RWPE2 (cell line): ENCODE measurements around the gene CCNDBP1.

Source experiments
- ATAC-seq: fragments of 200-7000 bp; cut with Tn5 transposase; 3 replicates; pipeline ENCODE4 v1.9.1; 2021; ENCODE audit warnings: low read depth
- DNase-seq: peaks from one replicate; pipeline ENCODE4 v3.0.0-alpha.2; 2020; ENCODE audit warnings: low spot score
- H3K27ac ChIP-seq: fragments of 450-650 bp; 2 replicates; pipeline ENCODE4 v1.5.1; 2017; ENCODE audit warnings: mild to moderate bottlenecking; ENCODE audit not compliant: poor library complexity, severe bottlenecking
- H3K27me3 ChIP-seq: fragments of 250-450 bp; sonication (Bioruptor Pico); 2 replicates; pipeline ENCODE4 v1.5.1; 2021; ENCODE audit warnings: mild to moderate bottlenecking, moderate library complexity; ENCODE audit not compliant: insufficient read depth, poor library complexity, severe bottlenecking
- H3K36me3 ChIP-seq: fragments of 250-450 bp; sonication (Bioruptor Pico); 2 replicates; pipeline ENCODE4 v1.5.1; 2020; ENCODE audit warnings: low read depth, mild to moderate bottlenecking, moderate library complexity
- H3K4me1 ChIP-seq: fragments of 250-450 bp; sonication (Bioruptor Pico); 2 replicates; pipeline ENCODE4 v1.5.1; 2021; ENCODE audit warnings: mild to moderate bottlenecking, moderate library complexity; ENCODE audit not compliant: insufficient read depth, poor library complexity, severe bottlenecking
- H3K4me3 ChIP-seq: fragments of 250-450 bp; sonication (Bioruptor Pico); 2 replicates; pipeline ENCODE4 v1.5.1; 2021; ENCODE audit warnings: mild to moderate bottlenecking, moderate library complexity; ENCODE audit not compliant: severe bottlenecking
- H3K9me3 ChIP-seq: fragments of 250-450 bp; sonication (Bioruptor Pico); 2 replicates; pipeline ENCODE4 v1.5.1; 2021; ENCODE audit warnings: mild to moderate bottlenecking, moderate library complexity; ENCODE audit not compliant: severe bottlenecking
- TF ChIP-seq, protein P1 (sequence below): fragments of 450-650 bp; IDR thresholded peaks from one replicate; pipeline ENCODE4 v1.5.1; 2017; ENCODE audit warnings: mild to moderate bottlenecking, moderate library complexity; ENCODE audit not compliant: poor library complexity, severe bottlenecking

Gene CCNDBP1

DNA sequence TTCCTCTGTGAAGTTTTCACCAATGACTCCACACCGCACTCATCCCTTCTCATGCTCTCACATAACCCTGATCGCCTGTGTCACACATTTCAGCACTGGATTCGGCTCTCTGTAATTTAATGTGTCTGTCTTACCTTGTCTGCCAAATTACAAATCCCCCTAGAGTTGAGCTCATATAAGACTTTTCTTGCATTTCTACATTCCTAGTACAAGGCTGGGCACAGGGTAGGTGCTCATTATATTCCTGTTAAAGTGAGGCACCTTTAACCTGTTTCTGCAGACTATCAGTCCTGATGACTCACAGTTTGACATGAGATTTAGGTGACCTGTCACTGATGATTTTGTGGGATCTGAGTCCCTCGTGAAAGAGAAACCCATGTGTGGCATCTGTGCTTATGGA lies 58.9 kb downstream of the CCNDBP1 start:
- ATAC-seq (no peak), DNase-seq (no peak)
- H3K36me3 ChIP-seq: no peaks in the 10 kb centered on the region
- no peaks in the 10 kb centered on the region for H3K9me3 ChIP-seq
- no peak overlapping the region for H3K27ac ChIP-seq
- H3K27me3 ChIP-seq: no peaks in the 10 kb centered on the region
- TF ChIP-seq, protein P1, sequence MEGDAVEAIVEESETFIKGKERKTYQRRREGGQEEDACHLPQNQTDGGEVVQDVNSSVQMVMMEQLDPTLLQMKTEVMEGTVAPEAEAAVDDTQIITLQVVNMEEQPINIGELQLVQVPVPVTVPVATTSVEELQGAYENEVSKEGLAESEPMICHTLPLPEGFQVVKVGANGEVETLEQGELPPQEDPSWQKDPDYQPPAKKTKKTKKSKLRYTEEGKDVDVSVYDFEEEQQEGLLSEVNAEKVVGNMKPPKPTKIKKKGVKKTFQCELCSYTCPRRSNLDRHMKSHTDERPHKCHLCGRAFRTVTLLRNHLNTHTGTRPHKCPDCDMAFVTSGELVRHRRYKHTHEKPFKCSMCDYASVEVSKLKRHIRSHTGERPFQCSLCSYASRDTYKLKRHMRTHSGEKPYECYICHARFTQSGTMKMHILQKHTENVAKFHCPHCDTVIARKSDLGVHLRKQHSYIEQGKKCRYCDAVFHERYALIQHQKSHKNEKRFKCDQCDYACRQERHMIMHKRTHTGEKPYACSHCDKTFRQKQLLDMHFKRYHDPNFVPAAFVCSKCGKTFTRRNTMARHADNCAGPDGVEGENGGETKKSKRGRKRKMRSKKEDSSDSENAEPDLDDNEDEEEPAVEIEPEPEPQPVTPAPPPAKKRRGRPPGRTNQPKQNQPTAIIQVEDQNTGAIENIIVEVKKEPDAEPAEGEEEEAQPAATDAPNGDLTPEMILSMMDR: no peak
- H3K4me3 ChIP-seq: no peak overlapping the region
- H3K4me1 ChIP-seq: no peaks in the 10 kb centered on the region

DNA sequence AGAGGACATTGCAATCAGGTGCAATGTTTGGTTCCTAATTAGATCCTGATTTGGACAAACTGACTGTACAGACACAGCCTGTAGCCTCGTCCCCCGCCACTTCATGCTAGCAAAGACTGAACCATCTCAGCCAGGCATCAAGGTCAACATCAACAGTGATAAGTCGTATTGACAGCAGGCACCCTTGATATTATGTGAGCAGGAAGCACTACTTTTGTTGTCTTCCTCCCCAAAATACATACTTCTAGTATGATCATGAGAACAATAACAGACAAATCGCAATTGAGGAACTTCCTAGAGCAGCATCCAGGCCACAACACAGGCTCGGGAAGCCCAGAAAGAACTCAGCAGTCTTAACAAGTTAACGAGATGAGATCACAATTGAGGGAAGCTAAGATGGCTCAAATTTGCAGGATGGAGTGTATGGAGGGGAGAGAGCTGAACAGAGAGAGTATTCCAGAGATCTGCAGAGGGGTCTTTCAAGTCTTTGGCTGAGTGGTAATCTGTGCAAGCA lies 61.1 kb downstream of the CCNDBP1 start:
- ATAC-seq (no peak), DNase-seq (no peak)
- H3K27me3 ChIP-seq: no peaks in the 10 kb centered on the region
- H3K36me3 ChIP-seq: no peaks in the 10 kb centered on the region
- no peak overlapping the region for H3K4me3 ChIP-seq
- no peak overlapping the region for H3K27ac ChIP-seq
- TF ChIP-seq, protein P1: no peak
- no peaks in the 10 kb centered on the region for H3K9me3 ChIP-seq
- no peaks in the 10 kb centered on the region for H3K4me1 ChIP-seq
